OCI-LY1 (cell line): Measurements from ENCODE around the gene CDH2.

Experiments used
- H2AFZ ChIP-seq: fragments of 200-600 bp; sonication (generic), shearing (Covaris generic); 2 replicates; pipeline ENCODE4 v1.6.0; 2014; ENCODE audit warnings: antibody characterized with exemption, mild to moderate bottlenecking, low read length
- H3F3A ChIP-seq: fragments of 200-600 bp; sonication (generic), shearing (Covaris generic); 2 replicates; pipeline ENCODE4 v1.6.0; 2014; ENCODE audit warnings: mild to moderate bottlenecking, antibody characterized with exemption, low read length, moderate library complexity; ENCODE audit not compliant: insufficient read depth
- H3K27ac ChIP-seq: fragments of 200-600 bp; sonication (generic); 2 replicates; pipeline ENCODE4 v1.5.1; 2014; ENCODE audit warnings: low read length, mixed run types, mild to moderate bottlenecking, low read depth; ENCODE audit not compliant: poor library complexity, severe bottlenecking
- H3K27me3 ChIP-seq: fragments of 200-600 bp; sonication (generic); 2 replicates; pipeline ENCODE4 v1.6.0; 2014; ENCODE audit warnings: antibody characterized with exemption, mild to moderate bottlenecking, low read length, moderate library complexity; ENCODE audit not compliant: insufficient read depth
- H3K36me3 ChIP-seq: fragments of 200-600 bp; sonication (generic); 2 replicates; pipeline ENCODE4 v1.6.1; 2014; ENCODE audit warnings: mild to moderate bottlenecking, antibody characterized with exemption, low read length, moderate library complexity, mixed read lengths; ENCODE audit not compliant: insufficient read depth
- H3K4me1 ChIP-seq: fragments of 200-600 bp; sonication (generic); 2 replicates; pipeline ENCODE4 v1.5.1; 2014; ENCODE audit warnings: mild to moderate bottlenecking, low read length, moderate library complexity; ENCODE audit not compliant: insufficient read depth, severe bottlenecking
- H3K4me2 ChIP-seq: fragments of 200-600 bp; sonication (generic), shearing (Covaris generic); 2 replicates; pipeline ENCODE4 v1.6.1; 2014; ENCODE audit warnings: low read length
- H3K4me3 ChIP-seq: fragments of 200-600 bp; sonication (generic); 2 replicates; pipeline ENCODE4 v1.5.1; 2014; ENCODE audit warnings: low read length, low read depth, mild to moderate bottlenecking, mixed read lengths; ENCODE audit not compliant: poor library complexity, severe bottlenecking
- H3K79me2 ChIP-seq: fragments of 200-600 bp; shearing (Covaris generic); 2 replicates; pipeline ENCODE4 v1.6.1; 2016; ENCODE audit warnings: mixed run types, low read length, mixed read lengths; ENCODE audit not compliant: insufficient read depth
- H3K9ac ChIP-seq: fragments of 200-600 bp; sonication (generic), shearing (Covaris generic); 2 replicates; pipeline ENCODE4 v1.6.1; 2014; ENCODE audit warnings: mild to moderate bottlenecking, low read length, mixed read lengths
- H3K9me2 ChIP-seq: fragments of 200-600 bp; sonication (generic), shearing (Covaris generic); 2 replicates; pipeline ENCODE4 v1.6.1; 2014; ENCODE audit warnings: low read depth, mild to moderate bottlenecking, low read length, mixed read lengths
- H3K9me3 ChIP-seq: fragments of 200-600 bp; shearing (Covaris generic); 2 replicates; pipeline ENCODE4 v1.6.1; 2014; ENCODE audit warnings: low read length, mixed read lengths
- H4K20me1 ChIP-seq: fragments of 200-600 bp; sonication (generic), shearing (Covaris generic); 2 replicates; pipeline ENCODE4 v1.6.0; 2016; ENCODE audit warnings: mild to moderate bottlenecking, low read length; ENCODE audit not compliant: insufficient read depth
- CTCF ChIP-seq: fragments of 200-600 bp; sonication (generic), shearing (Covaris generic); IDR thresholded peaks from 2 replicates; pipeline ENCODE4 v1.5.1; 2017; ENCODE audit warnings: mild to moderate bottlenecking, antibody characterized with exemption, low read length, moderate library complexity, mixed read lengths
- EZH2 ChIP-seq: fragments of 200-600 bp; sonication (generic), shearing (Covaris generic); IDR thresholded peaks from 2 replicates; pipeline ENCODE4 v1.8.0; 2017; ENCODE audit warnings: borderline replicate concordance, mixed run types, mild to moderate bottlenecking, antibody characterized with exemption, low read length, moderate library complexity, mixed read lengths

Gene CDH2

GRCh38 chr18:28078849-28079248 is 98.1 kb downstream of the CDH2 start:
- H3K9me2 ChIP-seq, result no peaks in the 10 kb centered on the region
- no peak overlapping the region for H2AFZ ChIP-seq
- H3K9ac ChIP-seq, result no peak overlapping the region
- no peaks in the 10 kb centered on the region for H3K79me2 ChIP-seq
- no peaks in the 10 kb centered on the region for H3K27me3 ChIP-seq
- H3K9me3 ChIP-seq, result no peaks in the 10 kb centered on the region
- no peaks in the 10 kb centered on the region for H4K20me1 ChIP-seq
- no peaks in the 10 kb centered on the region for H3K36me3 ChIP-seq
- H3F3A ChIP-seq, result no peaks in the 10 kb centered on the region
- H3K4me1 ChIP-seq, result no peaks in the 10 kb centered on the region
- H3K27ac ChIP-seq, result no peak overlapping the region
- TF ChIP-seq EZH2 (no peak), CTCF (no peak)
- H3K4me2 ChIP-seq, result no peak overlapping the region
- H3K4me3 ChIP-seq, result no peak overlapping the region

- Histone ChIP-seq H4K20me1 (no peaks in the 10 kb centered on the region), H3K4me3 (no peak overlapping the region), H3K4me2 (no peak overlapping the region), H3K9me2 (no peaks in the 10 kb centered on the region), H3K9me3 (no peaks in the 10 kb centered on the region), H2AFZ (no peak overlapping the region), H3K4me1 (no peaks in the 10 kb centered on the region), H3K27me3 (no peaks in the 10 kb centered on the region), H3K36me3 (no peaks in the 10 kb centered on the region), H3F3A (no peaks in the 10 kb centered on the region), H3K79me2 (no peaks in the 10 kb centered on the region), H3K27ac (no peak overlapping the region), H3K9ac (no peak overlapping the region)
- TF ChIP-seq CTCF (no peak), EZH2 (no peak)
Observed at GRCh38 chr18:28078298-28078697, 98.6 kb downstream of the CDH2 start.

- Histone ChIP-seq H3K79me2 (no peaks in the 10 kb centered on the region), H2AFZ (no peak overlapping the region), H3K4me1 (no peaks in the 10 kb centered on the region), H3K4me3 (no peak overlapping the region), H3F3A (no peaks in the 10 kb centered on the region), H3K4me2 (no peak overlapping the region), H3K9me2 (no peaks in the 10 kb centered on the region), H3K27ac (no peak overlapping the region), H3K9me3 (no peaks in the 10 kb centered on the region), H4K20me1 (no peaks in the 10 kb centered on the region), H3K9ac (no peak overlapping the region), H3K27me3 (no peaks in the 10 kb centered on the region), H3K36me3 (no peaks in the 10 kb centered on the region)
- TF ChIP-seq CTCF, result no peak
- no peak for TF ChIP-seq EZH2
Observed at GRCh38 chr18:28075501-28075900, 101.4 kb downstream of the CDH2 start.
